Neural progenitor cell (in vitro differentiated cells): ENCODE data around the gene MYO9B. TPM values are rescaled to one million over a fixed set of nuclear protein-coding genes. Genes with fewer than 3 reads are reported as not detected.

Experiments
- DNase-seq: peaks from one replicate; pipeline ENCODE4 v3.0.0-alpha.2; 2016; ENCODE audit warnings: low spot score
- H2AFZ ChIP-seq: fragments of 200-600 bp; sonication (generic); replicated peaks from 2 replicates; pipeline ENCODE4 v1.6.1; 2016; ENCODE audit warnings: antibody characterized with exemption
- H3F3A ChIP-seq: fragments of 200-600 bp; sonication (generic); 2 replicates; pipeline ENCODE4 v1.6.1; 2016; ENCODE audit warnings: antibody characterized with exemption, low read depth
- H3K27ac ChIP-seq: fragments of 200-600 bp; sonication (generic); 2 replicates; pipeline ENCODE4 v1.5.1; 2016; ENCODE audit warnings: mild to moderate bottlenecking
- H3K27me3 ChIP-seq: fragments of 200-600 bp; sonication (generic); 2 replicates; pipeline ENCODE4 v1.6.1; 2016; ENCODE audit warnings: mild to moderate bottlenecking, moderate library complexity
- H3K36me3 ChIP-seq: fragments of 200-600 bp; sonication (generic); 2 replicates; pipeline ENCODE4 v1.5.1; 2016
- H3K4me1 ChIP-seq: fragments of 200-600 bp; sonication (generic); 2 replicates; pipeline ENCODE4 v1.6.1; 2016; ENCODE audit warnings: mixed run types
- H3K4me2 ChIP-seq: fragments of 200-600 bp; sonication (generic); 2 replicates; pipeline ENCODE4 v1.6.1; 2016
- H3K4me3 ChIP-seq: fragments of 200-600 bp; sonication (generic); 2 replicates; pipeline ENCODE4 v1.5.1; 2016
- H3K79me2 ChIP-seq: fragments of 200-600 bp; sonication (generic); 2 replicates; pipeline ENCODE4 v1.6.1; 2016; ENCODE audit warnings: low read depth
- H3K9ac ChIP-seq: fragments of 200-600 bp; sonication (generic); 2 replicates; pipeline ENCODE4 v1.6.1; 2016
- H3K9me3 ChIP-seq: fragments of 200-600 bp; sonication (generic); 2 replicates; pipeline ENCODE4 v1.5.1; 2016; ENCODE audit warnings: low read depth
- H4K20me1 ChIP-seq: fragments of 200-600 bp; sonication (generic); 2 replicates; pipeline ENCODE4 v1.6.1; 2016; ENCODE audit warnings: low read depth
- H3K27ac Mint-ChIP-seq: 3 replicates; pipeline ENCODE4 v1.8.0; 2021; ENCODE audit warnings: mixed read lengths
- H3K27me3 Mint-ChIP-seq: 2 replicates; pipeline ENCODE4 v1.8.0; 2022; ENCODE audit warnings: low read depth, mild to moderate bottlenecking, inconsistent platforms, moderate library complexity, mixed read lengths; ENCODE audit not compliant: insufficient read depth
- H3K36me3 Mint-ChIP-seq: 3 replicates; pipeline ENCODE4 v1.8.0; 2021; ENCODE audit warnings: mixed read lengths
- H3K4me1 Mint-ChIP-seq: 3 replicates; pipeline ENCODE4 v1.8.0; 2021; ENCODE audit warnings: mixed read lengths
- H3K4me3 Mint-ChIP-seq: 3 replicates; pipeline ENCODE4 v1.8.0; 2021; ENCODE audit warnings: mild to moderate bottlenecking, moderate library complexity, mixed read lengths
- H3K9me3 Mint-ChIP-seq: 3 replicates; pipeline ENCODE4 v1.8.0; 2020; ENCODE audit warnings: mixed read lengths
- EZH2 ChIP-seq: fragments of 200-600 bp; sonication (generic); IDR thresholded peaks from 2 replicates; pipeline ENCODE4 v1.6.1; 2017; ENCODE audit warnings: antibody characterized with exemption, mild to moderate bottlenecking, moderate library complexity
- EZH2phosphoT487 ChIP-seq: fragments of 200-600 bp; sonication (generic); IDR thresholded peaks from 2 replicates; pipeline ENCODE4 v1.6.1; 2017; ENCODE audit warnings: antibody characterized with exemption
- total RNA-seq: library from RNA; depleted of rRNA; stranded (reverse); fragments of >200 nt; gene quantifications from 2 replicates; pipeline ENCODE4 v1.2.3, GENCODE V29; 2015; ENCODE audit warnings: low replicate concordance
- TF ChIP-seq, protein P1 (sequence below): fragments of 200-600 bp; sonication (generic); IDR thresholded peaks from 2 replicates; pipeline ENCODE4 v1.5.1; 2017; ENCODE audit warnings: antibody characterized with exemption, mild to moderate bottlenecking

The MYO9B gene
- total RNA-seq, 1 donor from 2014 or later: 38.5 TPM

DNA sequence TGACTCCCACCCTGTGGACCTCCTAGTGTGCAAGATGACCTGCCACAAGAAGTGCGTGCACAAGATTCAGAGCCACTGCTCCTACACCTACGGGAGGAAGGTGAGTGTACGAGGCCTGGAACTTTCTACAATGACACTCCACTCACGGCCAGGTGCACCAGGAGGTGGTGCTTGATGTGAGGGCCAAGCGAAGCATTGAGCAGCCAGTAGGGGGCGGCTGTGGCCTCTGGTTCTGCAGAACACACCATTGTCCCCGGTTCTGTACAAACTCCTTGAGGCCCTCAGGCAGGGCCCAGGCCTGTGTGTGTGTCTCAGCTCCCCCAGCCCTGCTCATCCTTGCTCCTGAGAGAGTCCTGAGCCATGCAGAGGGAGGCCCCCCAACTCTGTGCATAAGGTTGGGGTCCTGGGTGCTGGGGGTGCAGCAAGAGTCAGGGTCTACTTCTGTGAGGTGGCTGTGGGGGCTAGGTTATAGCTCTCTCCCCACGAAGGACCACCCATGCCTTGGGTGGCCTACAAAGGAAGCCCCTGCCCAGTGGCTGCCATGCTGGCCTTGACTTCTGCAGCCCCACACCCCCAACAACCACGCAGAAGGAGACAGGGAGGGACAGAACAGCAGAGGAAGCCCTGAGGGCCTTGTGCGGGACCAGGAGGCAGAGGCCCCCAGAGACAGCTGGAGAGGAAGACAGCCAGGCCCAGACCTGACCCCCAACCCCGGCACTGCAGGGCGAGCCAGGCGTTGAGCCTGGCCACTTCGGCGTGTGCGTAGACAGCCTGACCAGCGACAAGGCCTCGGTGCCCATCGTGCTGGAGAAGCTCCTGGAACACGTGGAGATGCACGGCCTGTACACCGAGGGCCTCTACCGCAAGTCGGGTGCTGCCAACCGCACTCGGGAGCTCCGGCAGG, 129.9 kb downstream of the MYO9B start:
- H3K36me3 ChIP-seq: no peaks in the 10 kb centered on the region
- no peak overlapping the region for H2AFZ ChIP-seq
- no peak overlapping the region for H3K27ac ChIP-seq

DNA sequence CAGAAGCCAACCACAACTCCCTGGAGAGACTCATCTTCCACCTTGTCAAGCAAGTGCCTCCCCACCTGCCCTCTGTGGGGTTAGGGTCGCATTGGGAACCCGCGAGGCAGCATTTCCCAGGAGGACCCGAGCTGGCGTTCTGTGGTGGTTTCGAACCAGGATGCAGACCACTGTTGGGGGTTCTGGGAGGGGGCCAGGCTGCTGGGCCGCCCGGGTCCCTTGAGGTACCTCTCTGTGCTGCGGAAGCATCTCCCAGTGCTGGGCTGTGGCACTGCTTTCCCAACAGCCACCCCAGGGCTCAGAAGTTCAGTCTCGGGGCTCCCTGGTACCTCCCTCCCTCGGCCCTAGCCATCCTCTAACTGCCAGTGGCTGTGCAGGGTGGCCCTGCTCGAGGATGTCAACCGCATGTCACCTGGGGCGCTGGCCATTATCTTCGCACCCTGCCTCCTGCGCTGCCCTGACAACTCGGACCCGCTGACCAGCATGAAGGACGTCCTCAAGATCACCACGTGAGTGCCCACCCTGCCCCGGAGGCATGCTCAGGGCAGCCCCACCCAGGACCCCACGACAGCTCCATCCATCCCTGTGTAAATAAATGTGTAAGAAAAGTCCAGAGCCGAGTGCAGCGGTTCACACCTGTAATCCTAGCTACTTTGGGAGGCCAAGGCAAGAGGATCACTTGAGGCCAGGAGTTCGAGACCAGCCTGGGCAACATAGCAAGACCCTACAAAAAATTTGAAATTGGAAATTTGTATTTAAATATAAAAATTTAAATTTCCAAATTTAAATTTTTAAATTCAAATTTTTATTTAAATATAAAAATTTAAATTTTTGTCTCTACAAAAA, 131.4 kb downstream of the MYO9B start:
- H3K9me3 Mint-ChIP-seq: no peaks in the 10 kb centered on the region
- H3K27me3 Mint-ChIP-seq: peaks cover 3% of the 10 kb centered on the region
- peaks cover 6% of the 10 kb centered on the region for H3F3A ChIP-seq
- no peak for TF ChIP-seq EZH2
- TF ChIP-seq, protein P1, sequence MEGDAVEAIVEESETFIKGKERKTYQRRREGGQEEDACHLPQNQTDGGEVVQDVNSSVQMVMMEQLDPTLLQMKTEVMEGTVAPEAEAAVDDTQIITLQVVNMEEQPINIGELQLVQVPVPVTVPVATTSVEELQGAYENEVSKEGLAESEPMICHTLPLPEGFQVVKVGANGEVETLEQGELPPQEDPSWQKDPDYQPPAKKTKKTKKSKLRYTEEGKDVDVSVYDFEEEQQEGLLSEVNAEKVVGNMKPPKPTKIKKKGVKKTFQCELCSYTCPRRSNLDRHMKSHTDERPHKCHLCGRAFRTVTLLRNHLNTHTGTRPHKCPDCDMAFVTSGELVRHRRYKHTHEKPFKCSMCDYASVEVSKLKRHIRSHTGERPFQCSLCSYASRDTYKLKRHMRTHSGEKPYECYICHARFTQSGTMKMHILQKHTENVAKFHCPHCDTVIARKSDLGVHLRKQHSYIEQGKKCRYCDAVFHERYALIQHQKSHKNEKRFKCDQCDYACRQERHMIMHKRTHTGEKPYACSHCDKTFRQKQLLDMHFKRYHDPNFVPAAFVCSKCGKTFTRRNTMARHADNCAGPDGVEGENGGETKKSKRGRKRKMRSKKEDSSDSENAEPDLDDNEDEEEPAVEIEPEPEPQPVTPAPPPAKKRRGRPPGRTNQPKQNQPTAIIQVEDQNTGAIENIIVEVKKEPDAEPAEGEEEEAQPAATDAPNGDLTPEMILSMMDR: no peak
- no peak for TF ChIP-seq EZH2phosphoT487
- DNase-seq: no peak
- H3K36me3 ChIP-seq: no peaks in the 10 kb centered on the region
- H2AFZ ChIP-seq: no peak overlapping the region
- no peaks in the 10 kb centered on the region for H3K27me3 ChIP-seq
- peaks cover 5% of the 10 kb centered on the region for H3K4me1 Mint-ChIP-seq
- no peak overlapping the region for H3K4me3 ChIP-seq
- H4K20me1 ChIP-seq: no peaks in the 10 kb centered on the region
- peaks cover 3% of the 10 kb centered on the region for H3K4me1 ChIP-seq
- H3K9me3 ChIP-seq: no peaks in the 10 kb centered on the region
- no peaks in the 10 kb centered on the region for H3K79me2 ChIP-seq
- no peak overlapping the region for H3K4me2 ChIP-seq
- no peak overlapping the region for H3K9ac ChIP-seq
- H3K27ac ChIP-seq: no peak overlapping the region
- peak overlapping the region; percentile 48 for H3K4me3 Mint-ChIP-seq
- H3K36me3 Mint-ChIP-seq: peaks cover 27% of the 10 kb centered on the region
- no peak overlapping the region for H3K27ac Mint-ChIP-seq

More for the DNA sequence above, 129.9 kb downstream of the MYO9B start:
- Mint-ChIP-seq H3K27ac (no peak overlapping the region), H3K4me3 (no peak overlapping the region), H3K36me3 (peaks cover 37% of the 10 kb centered on the region), H3K4me1 (peaks cover 5% of the 10 kb centered on the region), H3K27me3 (peaks cover 5% of the 10 kb centered on the region), H3K9me3 (no peaks in the 10 kb centered on the region)
- no peak overlapping the region for H3K4me2 ChIP-seq
- no peaks in the 10 kb centered on the region for H3K9me3 ChIP-seq
- peak; percentile 75 for DNase-seq
- peaks cover 6% of the 10 kb centered on the region for H3F3A ChIP-seq
- peaks cover 3% of the 10 kb centered on the region for H3K4me1 ChIP-seq
- no peaks in the 10 kb centered on the region for H4K20me1 ChIP-seq
- TF ChIP-seq EZH2phosphoT487: no peak
- TF ChIP-seq, protein P1: peak; percentile 66
- H3K79me2 ChIP-seq: no peaks in the 10 kb centered on the region
- no peak overlapping the region for H3K4me3 ChIP-seq
- H3K27me3 ChIP-seq: no peaks in the 10 kb centered on the region
- H3K9ac ChIP-seq: no peak overlapping the region

DNA sequence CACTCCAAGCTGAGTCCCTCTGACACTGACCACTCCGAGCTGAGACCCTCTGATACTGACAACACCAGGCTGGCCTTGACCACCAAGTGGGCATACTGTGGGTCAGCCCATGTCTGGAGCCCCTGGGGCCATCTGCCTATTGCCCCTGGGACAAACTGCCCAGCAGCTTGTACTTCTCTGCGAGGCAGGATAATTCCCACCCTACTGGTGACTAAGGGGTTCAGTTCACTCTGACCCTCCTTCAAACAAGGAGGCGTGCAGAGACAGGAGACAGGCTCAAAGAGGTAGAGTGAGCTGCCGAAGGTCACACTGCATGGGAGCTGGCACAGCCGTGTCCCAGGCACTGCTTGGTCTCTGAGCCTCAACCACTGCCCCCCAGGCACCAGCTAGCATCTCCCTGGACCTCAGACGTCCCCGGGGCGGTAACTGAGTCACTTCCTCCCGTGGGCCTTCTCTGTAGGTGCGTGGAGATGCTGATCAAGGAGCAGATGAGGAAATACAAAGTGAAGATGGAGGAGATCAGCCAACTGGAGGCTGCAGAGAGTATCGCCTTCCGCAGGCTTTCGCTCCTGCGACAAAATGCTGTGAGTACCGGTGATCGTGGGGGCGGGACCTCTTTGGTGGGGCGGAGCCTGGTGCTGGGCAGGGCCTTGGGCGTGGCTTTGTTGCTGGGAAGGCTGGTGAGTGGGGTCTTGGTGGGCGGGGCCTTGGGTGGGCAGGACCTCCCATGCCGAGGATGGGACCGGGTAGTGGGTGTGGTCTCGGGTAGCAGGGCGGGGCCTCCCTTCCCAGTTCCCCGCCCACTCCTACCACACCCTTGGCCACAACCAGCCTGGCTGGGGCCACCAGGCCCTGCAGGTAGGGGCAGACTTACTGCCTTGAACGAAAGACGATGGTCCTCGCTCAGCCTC, 133.8 kb downstream of the MYO9B start:
- Mint-ChIP-seq H3K4me3 (no peak overlapping the region), H3K4me1 (peaks cover 7% of the 10 kb centered on the region), H3K27ac (no peak overlapping the region), H3K36me3 (peaks cover 21% of the 10 kb centered on the region), H3K9me3 (no peaks in the 10 kb centered on the region), H3K27me3 (peaks cover 2% of the 10 kb centered on the region)
- peak; percentile 93 for DNase-seq
- no peaks in the 10 kb centered on the region for H3K27me3 ChIP-seq
- no peak overlapping the region for H3K4me3 ChIP-seq
- H3F3A ChIP-seq: peaks cover 6% of the 10 kb centered on the region
- H3K9me3 ChIP-seq: no peaks in the 10 kb centered on the region
- H3K4me1 ChIP-seq: peaks cover 4% of the 10 kb centered on the region
- no peaks in the 10 kb centered on the region for H3K79me2 ChIP-seq
- H3K36me3 ChIP-seq: no peaks in the 10 kb centered on the region
- H3K4me2 ChIP-seq: peak overlapping the region; percentile 17
- H3K27ac ChIP-seq: no peak overlapping the region
- no peak overlapping the region for H3K9ac ChIP-seq
- no peaks in the 10 kb centered on the region for H4K20me1 ChIP-seq
- H2AFZ ChIP-seq: no peak overlapping the region
- TF ChIP-seq EZH2phosphoT487 (no peak), EZH2 (no peak)
- TF ChIP-seq, protein P1: no peak
